ENCODE measurements around the gene LRGUK.
"Not testable (repeated sequence)": the region's sequence is repeated elsewhere in the genome, so short reads cannot be mapped to it uniquely, and the experiment has no call there.

Gene LRGUK

DNA sequence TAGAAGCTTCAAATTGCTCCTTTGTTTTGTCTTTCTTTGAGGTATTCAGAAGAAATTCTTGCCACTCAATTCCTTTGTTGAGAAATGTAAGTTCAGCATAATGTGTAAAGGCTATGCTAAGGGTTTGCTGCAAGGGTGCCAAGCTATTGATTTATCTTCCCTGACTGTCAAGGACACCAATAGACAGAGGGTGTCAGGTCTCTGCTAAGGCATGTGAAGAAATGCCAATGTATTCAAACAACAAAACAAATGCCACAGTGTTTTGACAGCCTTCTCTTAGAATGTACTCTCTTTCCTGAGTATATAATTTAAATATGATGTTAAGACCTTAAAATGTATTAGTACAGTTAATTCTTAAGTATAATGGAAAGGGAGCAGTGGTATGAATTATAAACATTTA lies 62.4 kb downstream of the LRGUK start:
- DNase-seq: no peak

DNA sequence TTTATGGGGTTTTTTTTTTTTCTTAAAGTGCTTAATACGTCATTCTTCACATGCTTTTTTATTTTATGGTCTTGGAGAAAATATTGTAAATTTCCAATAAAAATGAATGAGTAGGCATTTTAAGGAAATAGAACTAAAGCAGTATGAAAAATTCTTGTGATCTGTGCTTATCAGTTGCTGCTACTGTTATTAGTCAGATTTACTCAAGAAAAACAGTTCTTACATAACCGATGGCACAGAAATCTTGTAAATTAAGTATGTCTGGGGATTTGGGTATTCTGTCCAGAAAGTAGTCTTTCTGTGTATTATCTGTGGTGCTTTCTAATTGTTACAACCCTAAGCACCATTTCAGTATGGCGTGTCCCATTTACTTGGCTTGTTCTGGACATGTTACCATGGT lies 64.7 kb downstream of the LRGUK start:
- no peak for DNase-seq

DNA sequence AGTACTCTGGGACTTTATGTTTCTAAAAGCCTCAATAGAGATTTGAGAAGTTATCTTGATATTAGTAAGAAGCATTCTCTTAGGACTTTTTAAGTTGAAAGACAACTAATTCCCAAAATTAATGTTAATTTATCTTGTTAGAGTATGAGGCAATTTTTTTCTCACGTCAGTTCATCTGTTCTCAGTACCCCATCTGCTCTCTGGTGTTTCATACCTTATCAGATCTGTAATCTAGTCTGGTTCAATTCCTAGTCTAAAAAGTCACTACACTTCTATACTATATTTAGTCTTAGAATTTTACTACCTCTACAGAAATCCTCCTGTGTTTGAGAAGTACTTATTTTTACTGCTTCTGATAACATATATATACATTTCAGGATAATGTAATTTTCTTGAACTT lies 66.1 kb downstream of the LRGUK start:
- no peak for DNase-seq

DNA sequence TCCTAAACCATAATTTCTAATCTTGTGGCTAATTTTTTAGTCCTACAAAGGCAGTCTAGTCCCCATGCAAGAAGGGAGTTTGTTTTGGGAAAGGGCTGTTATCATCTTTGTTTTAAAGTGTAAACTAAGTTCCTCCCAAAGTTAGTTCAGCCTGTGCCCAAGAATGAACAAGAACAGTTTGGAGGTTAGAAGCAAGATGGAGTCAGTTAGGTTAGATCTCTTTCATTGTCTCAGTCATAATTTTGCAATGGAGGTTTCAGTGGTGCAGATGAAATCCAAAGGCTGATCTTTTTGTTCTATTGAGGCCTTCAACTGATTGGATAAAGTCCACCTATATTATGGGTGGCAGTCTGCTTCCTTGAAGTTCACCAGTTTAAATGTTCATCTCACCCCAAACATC lies 68.1 kb downstream of the LRGUK start:
- no peak for DNase-seq

DNA sequence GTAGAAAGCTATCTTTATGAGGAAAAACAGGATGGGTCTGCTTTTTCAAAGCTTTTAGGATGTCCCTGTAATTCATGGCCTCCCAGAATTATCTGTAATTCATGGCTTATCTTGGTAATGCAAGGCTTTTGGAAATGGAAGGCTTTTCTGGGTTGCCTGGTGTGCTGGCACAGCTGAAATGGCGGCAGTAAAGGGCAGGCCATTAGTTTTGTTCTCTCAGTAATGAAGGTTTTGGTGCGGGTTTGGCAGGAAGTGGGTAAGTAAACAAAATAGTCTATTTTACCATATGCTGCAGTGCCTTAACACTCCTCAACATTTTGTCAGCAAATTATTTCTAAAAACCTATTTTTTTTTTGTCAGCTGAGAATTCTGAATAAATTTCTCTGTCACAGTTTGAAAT lies 69.3 kb downstream of the LRGUK start:
- DNase-seq: no peak

DNA sequence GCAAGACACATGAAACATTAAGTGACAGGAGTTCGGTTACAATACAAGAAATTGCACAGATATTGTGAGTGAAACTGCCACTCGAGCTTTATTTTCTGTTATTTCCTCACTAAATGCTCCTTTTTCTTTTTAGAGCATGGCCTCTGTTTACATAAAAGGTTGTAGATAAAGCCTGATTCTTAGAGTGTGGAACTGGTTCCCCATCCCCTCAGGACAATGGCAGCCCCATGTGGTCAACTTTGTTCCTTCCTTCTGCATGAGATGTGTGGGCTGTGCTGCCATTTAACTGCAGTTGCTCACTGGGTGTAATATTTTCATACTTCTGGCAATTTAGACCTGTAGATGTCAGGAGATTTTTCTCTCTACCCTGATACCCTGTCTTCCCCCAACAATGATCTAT lies 70.2 kb downstream of the LRGUK start:
- no peak for DNase-seq

DNA sequence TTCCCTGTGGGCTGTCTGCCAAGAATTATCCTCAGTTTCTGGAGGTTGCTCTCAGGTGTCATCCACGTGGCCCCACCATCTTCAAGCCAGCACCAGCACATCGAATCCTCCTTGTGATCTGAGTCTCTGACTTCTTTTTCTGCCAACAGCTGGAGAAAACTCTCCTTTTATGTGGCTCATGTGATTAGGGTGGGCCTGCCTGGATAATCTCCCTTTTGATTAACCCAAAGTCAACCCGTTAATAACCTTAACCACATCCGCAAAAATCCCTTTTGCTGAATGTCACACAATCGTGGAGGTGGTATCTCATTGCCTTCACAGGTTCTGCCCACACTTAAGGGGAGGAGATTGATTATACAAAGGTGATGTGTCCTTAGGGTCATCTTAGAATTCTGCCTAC lies 73.8 kb downstream of the LRGUK start:
- DNase-seq: no peak

DNA sequence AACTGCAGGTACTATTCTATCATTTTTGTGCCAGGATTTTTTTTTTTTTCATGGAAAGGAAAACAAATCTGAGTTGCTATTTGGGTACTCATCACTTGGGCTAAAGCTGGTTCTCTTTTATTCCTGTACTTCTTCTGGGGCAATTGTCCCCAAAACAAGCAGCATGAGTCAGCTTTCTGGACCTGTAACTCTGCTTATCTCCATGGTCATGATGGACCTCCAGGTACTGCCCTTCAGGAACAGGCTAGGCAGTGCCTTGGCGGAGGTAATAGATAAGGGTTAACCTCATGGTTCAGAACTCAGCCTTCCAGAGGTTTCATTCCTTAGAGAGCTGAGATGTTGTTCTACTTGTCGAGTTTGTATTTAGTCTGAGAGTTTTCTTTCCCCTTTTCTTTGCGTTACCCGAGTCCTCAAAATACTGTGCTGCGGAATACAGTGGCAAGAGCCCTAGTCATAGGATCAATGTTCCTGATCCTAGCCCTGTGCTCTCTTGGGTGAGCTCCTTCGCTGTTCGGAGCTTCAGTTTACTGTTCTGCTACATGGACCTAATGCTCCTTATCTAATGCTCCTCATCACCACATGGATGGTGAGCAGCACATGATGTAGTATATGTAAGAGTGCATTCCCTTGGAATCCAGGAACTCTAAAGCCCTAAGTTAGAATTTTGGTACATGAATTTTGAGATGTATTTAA lies 74.6 kb downstream of the LRGUK start:
- no peak for DNase-seq

DNA sequence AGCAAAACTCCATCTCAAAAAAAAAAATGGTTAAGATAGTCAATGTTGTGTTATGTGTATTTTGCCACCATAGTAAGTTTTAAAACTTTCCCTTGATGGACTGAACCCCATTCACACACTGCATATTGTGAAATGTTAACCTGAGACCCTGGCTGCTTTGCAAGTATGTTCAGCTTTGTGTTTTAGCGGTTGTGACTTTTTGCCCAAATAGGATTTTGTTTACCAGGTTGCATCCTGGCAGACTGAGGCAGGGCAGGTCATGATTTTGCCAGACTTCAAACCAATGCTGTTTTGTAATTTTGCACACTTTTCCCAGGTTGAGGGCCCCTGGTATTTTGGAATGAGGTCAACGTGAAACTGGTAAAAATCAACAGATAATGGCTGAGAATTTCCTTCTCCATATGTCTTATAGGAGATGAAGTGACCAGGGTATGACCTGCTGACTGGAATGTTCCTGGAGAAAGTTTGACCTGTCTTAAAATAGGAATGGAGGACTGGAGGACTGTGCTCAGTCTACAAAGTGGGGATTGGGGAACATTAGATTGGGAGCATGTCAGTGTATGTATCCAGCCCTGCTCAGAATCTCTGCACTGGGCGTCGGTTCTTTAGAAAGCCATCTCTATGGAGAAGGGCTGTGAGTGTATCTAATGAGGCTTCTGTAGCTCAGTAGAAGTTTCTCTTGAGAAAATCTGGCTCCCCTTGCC lies 76.2 kb downstream of the LRGUK start:
- no peak for DNase-seq

DNA sequence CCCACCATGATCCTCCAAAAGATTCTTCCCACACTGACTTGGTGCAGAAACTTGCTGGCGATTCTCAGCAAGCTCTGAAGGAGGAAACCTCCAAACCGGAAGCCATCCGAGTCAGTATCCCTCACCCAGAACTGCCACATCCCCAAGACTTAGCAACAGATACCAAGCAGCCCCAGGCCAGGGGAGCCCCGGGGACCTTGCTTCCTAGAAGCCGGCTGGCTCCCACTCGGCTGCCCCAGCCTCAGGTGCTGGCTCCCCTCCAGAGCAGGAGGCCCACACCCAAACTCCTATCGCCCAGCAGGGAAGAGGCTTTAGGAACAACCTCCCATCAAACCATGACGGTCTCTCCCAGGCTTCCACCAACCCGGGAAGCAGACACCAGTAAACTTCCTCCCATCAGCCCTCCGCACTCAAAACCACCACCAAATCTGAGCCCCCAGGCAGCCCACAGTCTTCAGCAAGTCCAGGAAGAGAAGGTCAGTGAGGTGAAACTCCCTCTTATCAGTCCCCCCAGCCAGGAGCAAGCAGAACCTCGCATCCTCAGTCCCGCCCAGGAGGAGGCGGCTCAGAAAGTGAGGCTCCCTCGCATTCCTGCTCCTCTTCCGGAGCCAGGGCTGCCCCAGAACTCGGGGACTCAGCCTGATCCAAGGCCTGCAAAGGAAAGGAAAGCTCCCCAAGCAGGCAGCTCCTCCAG lies 82.3 kb downstream of the LRGUK start:
- no peak for DNase-seq

DNA sequence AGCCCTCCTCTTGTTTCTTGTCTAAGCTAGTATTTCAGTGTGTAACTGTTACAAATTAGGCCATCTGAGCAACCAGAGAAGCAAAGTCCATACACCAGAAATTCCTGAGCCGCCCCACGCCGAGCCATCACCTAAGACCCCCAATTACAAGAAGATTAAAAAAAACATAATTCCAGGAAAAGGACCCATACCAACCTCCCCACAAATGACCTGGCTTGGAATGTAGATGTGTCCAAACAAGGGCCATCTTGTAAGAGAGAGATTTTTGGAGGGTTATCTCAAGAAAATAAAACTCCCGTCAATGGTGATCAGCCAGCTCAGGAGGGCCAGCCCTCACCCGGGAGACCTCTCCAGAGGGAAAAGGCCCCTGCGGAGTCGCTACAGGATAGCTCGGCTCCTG lies 83.1 kb downstream of the LRGUK start:
- no peak for DNase-seq

DNA sequence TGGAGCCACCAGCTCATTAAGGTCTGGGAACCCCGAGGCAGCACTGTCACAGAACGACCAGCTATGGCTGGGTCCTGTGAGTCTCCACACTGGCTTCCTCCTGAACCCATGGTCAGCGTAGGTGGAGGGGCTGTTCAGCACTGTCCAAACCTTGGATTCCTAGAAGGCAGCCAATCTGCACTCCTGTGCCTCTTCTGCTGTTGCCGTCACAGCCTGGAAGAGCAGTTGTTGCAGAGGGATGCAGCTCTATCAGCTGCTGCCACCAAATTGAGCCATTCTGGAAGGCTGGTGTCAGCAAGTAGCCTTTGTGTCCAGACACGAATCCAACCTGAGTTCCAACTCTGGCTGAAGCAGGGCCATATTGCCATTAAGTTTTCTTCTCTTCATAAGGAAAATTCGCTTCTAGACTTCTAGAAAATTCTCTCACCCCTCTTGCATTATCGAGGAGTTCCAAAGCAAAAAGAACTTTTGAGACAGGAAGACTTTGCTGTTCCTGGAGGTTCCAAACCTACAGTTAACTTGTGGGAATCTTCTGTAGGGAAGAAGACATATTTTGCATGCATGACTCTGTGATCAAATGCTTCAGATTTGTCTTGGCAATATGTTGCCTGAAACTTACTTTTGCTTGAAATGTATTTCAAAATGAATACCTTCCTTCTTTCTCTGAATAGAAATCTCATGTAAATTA lies 84.0 kb downstream of the LRGUK start:
- DNase-seq: no peak

DNA sequence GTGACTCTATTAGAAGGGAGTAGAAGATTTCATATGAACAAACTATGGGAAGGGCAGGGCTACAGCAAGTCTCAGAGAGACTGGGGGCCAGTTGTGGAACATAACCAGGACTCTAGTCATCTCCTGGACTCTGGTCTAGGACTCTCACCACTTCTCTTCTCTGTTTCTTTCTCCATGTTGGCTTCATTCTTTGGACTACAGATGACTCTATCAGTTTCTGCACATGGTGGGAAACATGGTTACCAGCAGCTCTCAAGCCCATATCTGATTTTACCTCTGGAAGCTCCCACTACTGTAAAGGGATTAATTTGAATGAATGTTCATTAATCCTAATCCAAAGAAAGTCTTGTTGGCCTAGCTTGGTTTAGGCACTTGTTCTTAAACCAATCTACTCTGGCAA lies 84.7 kb downstream of the LRGUK start:
- no peak for DNase-seq

DNA sequence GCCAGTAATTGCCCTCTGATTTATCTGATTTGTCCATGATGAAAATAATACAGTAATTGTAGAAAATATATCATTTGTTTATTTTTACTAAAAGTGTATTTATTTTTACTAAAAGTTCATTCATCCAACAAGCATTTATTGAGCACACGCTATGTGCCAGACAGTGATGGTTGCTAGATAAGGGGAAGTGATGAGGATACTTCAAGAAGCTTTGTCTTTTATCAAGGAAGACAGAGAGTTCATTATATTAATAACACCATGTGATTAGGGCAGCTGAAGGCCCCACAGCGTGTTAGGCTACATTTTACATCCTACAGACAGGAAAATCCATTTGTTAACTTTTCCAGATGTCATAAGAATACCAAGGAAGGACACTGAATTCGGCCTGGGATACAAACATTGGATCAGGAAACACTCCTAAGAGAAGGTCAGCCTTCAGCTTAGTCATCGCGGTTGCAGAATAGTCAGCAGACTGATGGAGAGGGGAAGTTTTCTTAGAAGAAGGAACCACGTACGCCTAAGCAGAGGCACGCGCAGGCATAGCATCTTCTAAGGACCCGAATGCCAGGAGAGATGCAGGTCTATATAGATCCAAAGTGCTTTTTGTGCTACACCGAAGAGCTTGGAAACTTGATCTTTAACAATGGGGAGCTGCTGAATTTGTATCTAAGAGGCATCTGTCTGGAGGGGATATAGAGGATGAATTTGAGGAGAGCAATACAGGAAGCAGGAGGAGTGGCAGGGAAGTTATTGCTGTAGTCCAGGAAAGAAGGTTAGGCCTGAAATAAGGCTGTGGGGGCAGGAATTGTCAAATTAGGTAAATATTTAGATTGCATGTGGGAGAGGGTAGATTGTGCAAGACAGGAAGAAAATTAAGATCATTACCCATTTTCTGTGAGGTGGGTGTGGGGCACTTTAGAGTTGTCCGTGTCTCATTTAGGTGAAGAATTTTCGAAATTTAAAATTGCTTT lies 85.7 kb downstream of the LRGUK start:
- no peak for DNase-seq

DNA sequence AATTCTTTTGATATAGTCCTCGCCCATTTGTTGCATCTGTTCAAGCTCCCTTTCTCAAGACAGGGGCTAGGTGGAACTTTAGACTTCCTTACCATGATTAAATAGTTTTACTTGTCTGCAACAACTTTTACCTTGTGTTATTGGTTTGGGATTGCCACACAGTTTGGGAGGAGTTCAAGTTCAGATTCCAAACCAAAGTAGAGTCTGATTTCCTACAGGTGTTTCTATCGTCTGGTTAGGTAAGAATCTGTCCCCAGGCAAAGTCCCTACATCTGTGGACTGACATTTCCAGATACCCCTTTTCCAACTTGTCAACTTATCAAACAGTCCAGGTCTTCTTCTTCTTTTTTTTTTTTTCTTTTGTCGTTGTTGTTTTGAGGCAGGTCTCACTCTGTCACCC lies 93.1 kb downstream of the LRGUK start:
- DNase-seq: no peak

DNA sequence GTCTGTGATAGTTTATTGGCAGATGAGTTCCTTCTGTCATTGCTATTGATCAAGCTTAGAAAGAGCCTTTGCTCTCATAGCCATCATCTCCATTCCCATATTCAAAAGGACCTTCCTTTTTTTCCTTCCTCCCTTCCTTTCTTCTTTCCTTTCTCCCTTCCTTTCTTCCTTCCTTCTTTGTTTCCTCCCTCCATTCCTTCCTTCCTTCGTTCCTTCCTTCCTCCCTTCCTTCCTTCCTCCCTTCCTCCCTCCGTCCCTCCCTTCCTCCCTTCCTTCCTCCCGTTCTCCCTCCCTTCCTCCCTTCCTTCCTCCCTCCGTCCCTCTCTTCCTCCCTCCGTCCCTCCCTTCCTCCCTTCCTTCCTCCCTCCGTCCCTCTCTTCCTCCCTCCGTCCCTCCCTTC lies 104.2 kb downstream of the LRGUK start:
- DNase-seq: not testable (repeated sequence)

DNA sequence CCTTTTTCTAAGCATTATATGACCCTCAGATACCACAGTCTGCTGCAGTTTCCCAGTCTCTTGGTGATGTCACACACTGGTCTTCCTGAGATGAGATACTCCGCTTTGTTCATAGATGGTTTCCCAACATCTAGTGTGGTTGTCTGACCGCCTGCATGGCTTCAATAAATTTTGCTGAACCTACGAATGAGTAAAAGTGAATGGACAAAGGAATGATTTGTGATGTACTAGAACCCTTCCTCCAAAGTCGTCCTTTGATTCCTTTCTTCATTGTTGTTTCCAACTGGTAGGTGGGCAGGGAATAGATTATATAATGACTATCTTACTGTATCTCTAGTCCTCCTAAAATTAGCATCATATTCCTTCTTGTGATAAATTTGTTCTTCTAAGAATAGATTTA lies 107.1 kb downstream of the LRGUK start:
- no peak for DNase-seq

DNA sequence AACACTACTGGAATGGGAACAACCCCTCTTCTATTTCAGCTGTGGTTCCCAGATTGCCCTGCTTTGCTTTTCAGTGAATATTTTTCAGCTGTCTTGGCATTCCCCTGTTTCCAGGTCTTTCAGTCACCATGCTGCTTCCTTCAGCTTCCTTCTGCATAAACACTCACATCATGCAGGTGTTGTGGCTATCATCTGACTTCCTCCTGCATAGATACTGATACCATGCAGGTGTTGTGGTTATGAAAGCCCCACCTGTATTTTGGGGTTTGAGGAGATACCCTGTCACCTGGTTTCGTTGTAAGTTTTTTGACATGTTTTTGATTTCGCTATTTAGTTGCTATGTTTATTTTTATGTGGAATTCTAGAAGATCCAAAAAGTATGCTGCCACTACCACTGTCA lies 118.1 kb downstream of the LRGUK start:
- no peak for DNase-seq

DNA sequence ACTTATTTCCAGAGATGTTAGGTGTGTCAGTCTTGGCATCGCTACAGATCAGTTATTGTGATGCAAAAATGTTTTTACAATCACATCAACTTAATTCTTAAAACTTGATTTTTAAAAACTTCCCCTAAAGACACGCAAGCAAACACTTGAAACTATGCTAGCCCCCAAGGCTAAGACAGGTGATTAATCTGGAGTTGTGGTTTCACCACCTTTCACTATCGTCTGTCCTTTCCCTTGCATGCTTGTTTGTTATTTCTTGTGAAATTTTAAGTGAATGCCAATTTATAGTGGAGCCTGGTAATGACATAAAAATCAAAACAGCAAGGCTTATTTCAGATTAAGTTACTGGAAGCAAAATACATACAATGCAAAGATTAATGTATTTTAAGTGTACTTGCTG lies 119.2 kb downstream of the LRGUK start:
- DNase-seq: no peak

DNA sequence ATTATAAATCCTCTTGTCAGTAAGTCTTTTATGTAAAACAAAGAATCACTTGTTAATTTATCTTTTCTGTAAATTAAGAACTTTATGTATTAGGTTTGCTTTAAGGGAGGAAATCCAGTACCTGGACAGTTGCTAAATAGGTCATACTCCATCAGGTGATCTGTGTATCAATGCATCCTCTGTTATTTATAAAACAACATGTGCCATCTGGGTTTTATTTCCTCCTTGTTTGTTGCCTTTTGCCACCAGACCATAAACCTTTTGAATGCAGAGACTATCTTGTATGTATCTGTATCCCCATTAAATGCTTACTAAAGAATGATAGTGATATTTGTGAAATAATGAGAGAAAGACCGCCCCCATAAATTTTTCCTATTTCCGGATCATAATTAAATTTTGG lies 119.6 kb downstream of the LRGUK start:
- no peak for DNase-seq

DNA sequence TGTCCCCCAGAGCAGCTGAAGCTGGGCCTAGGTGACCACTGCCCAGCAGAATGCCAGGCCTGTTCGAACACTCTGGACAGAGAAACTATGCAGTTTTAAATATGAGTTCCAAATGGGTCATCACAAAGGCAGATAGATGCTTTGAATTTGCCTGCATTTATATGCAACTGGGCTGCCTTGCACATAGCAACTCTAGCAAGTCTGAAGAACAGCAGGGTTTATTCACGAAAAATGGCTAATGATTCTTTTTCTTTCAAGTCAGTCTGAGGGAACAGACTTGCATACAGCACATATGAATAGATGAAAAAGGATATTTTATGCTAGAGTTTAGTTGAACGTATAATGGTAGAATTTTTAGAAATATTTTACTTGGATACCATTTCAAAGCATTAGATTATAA lies 121.1 kb downstream of the LRGUK start:
- DNase-seq: no peak

DNA sequence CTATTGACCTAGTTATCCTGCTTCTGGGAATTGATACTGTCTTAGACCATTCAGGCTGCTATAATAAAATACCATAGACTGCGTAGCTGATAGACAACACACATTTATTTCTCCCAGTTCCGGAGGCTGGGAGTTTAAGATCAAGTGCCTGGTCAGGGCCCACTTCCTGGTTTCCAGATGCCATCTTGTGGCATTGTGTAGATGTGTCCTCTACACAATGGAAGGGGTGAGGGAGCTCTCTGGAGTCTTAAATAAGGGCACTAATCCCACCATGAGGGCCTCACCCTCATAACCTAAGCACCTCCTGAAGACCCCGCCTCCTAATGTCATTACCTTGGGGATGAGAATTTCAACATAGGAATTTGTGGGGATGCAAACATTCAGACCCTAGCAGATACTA lies 127.2 kb downstream of the LRGUK start:
- peak; percentile 67 for DNase-seq

DNA sequence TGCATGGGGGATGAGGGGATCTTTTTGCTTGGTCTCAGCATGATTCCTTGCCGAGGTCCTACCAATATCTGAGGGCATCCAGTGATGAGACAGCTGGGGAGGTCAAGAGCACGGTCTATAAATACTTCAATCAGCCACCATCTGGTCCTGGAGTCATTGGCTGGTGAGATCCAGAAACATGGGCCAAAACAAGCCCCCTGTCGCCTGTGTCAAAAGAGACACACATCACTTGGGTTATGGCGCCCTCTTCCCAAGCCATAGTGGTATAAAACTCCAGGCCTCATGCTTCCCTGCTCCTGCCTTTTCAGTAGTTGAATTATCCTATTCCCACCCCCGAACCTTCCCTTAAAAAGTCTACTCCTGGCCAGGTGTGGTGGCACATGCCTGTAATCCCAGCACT lies 128.7 kb downstream of the LRGUK start:
- peak; percentile 14 for DNase-seq
